ENCODE results near the gene BHLHA15.
"Not testable (repeated sequence)": the region's sequence is repeated elsewhere in the genome, so short reads cannot be mapped to it uniquely, and the experiment has no call there.

Gene BHLHA15

GRCh38 chr7:98210513-98211220 is 572 bp upstream of the BHLHA15 start:
- no peak for DNase-seq (ENCODE audit: low read depth)

GRCh38 chr7:98211676-98212531 is 665 bp downstream of the BHLHA15 start:
- DNase-seq (ENCODE audit: low read depth): no peak

- DNase-seq (ENCODE audit: low read depth): no peak
Measured at GRCh38 chr7:98212532-98213041, 1.3 kb downstream of the BHLHA15 start.

GRCh38 chr7:98213296-98213887 is 2.2 kb downstream of the BHLHA15 start:
- DNase-seq (ENCODE audit: low read depth): no peak

GRCh38 chr7:98213888-98214810 is 2.9 kb downstream of the BHLHA15 start:
- DNase-seq (ENCODE audit: low read depth): no peak

GRCh38 chr7:98214811-98215321 is 3.6 kb downstream of the BHLHA15 start:
- DNase-seq (ENCODE audit: low read depth): no peak

- DNase-seq (ENCODE audit: low read depth): no peak
Measured at GRCh38 chr7:98215561-98216495, 4.6 kb downstream of the BHLHA15 start.

- no peak for DNase-seq (ENCODE audit: low read depth)
Measured at GRCh38 chr7:98216941-98217622, 5.8 kb downstream of the BHLHA15 start.

- no peak for DNase-seq (ENCODE audit: low read depth)
Measured at GRCh38 chr7:98217623-98218582, 6.7 kb downstream of the BHLHA15 start.

- not testable (repeated sequence) for DNase-seq (ENCODE audit: low read depth)
Measured at GRCh38 chr7:98219382-98219781, 8.1 kb downstream of the BHLHA15 start.

GRCh38 chr7:98221611-98222532 is 10.6 kb downstream of the BHLHA15 start:
- no peak for DNase-seq (ENCODE audit: low read depth)

GRCh38 chr7:98222533-98223195 is 11.4 kb downstream of the BHLHA15 start:
- DNase-seq (ENCODE audit: low read depth): no peak

- no peak for DNase-seq (ENCODE audit: low read depth)
Measured at GRCh38 chr7:98223351-98223897, 12.2 kb downstream of the BHLHA15 start.

- DNase-seq (ENCODE audit: low read depth): no peak
Measured at GRCh38 chr7:98223898-98224700, 12.9 kb downstream of the BHLHA15 start.

GRCh38 chr7:98224701-98225181 is 13.5 kb downstream of the BHLHA15 start:
- no peak for DNase-seq (ENCODE audit: low read depth)

All from T-helper 22 cell (primary cell).